HepG2 (cell line): ENCODE data around the gene AP3B1. TPM values are rescaled to one million over a fixed set of nuclear protein-coding genes. Genes with fewer than 3 reads are reported as not detected.

Experiments
- ERF ChIP-seq: IDR thresholded peaks from 2 replicates; pipeline ENCODE4 v1.6.1; 2018; ENCODE audit warnings: missing biosample characterization, missing genetic modification reagents
- HDAC1 ChIP-seq: sonication (generic); formaldehyde crosslinking; IDR thresholded peaks from 2 replicates; pipeline ENCODE4 v1.5.1; 2020; ENCODE audit warnings: mild to moderate bottlenecking, missing genetic modification reagents
- HNF4A ChIP-seq: sonication (generic); formaldehyde crosslinking; IDR thresholded peaks from 2 replicates; pipeline ENCODE4 v1.4.0; 2020; ENCODE audit warnings: missing genetic modification reagents
- NR2F2 ChIP-seq: IDR thresholded peaks from 2 replicates; pipeline ENCODE4 v1.6.1; 2012; ENCODE audit warnings: low read depth, inconsistent platforms, borderline replicate concordance
- PHF21A ChIP-seq: sonication (generic); formaldehyde crosslinking; IDR thresholded peaks from 2 replicates; pipeline ENCODE4 v1.5.0; 2020; ENCODE audit warnings: mild to moderate bottlenecking, missing genetic modification reagents
- PITX1 ChIP-seq: sonication (generic); formaldehyde crosslinking; IDR thresholded peaks from 2 replicates; pipeline ENCODE4 v1.5.1; 2020; ENCODE audit warnings: mild to moderate bottlenecking, missing genetic modification reagents
- RBFOX2 ChIP-seq: fragments of 200-400 bp; formaldehyde crosslinking; IDR thresholded peaks from 2 replicates; pipeline ENCODE4 v1.6.1; 2017; ENCODE audit warnings: low read depth, mild to moderate bottlenecking, low read length
- ZBTB20 ChIP-seq: sonication (generic); formaldehyde crosslinking; IDR thresholded peaks from 2 replicates; pipeline ENCODE4 v1.8.1; 2023; ENCODE audit warnings: missing genetic modification reagents, low read depth, mild to moderate bottlenecking, borderline replicate concordance
- ZNF124 ChIP-seq: sonication (generic); formaldehyde crosslinking; IDR thresholded peaks from 2 replicates; pipeline ENCODE4 v1.4.0; 2020; ENCODE audit warnings: missing genetic modification reagents
- ZNF543 ChIP-seq: sonication (generic); formaldehyde crosslinking; IDR thresholded peaks from 2 replicates; pipeline ENCODE4 v1.4.0; 2020; ENCODE audit warnings: mild to moderate bottlenecking, missing genetic modification reagents
- ZNF550 ChIP-seq: sonication (generic); formaldehyde crosslinking; IDR thresholded peaks from 2 replicates; pipeline ENCODE4 v1.4.0; 2020; ENCODE audit warnings: mild to moderate bottlenecking, missing genetic modification reagents, borderline replicate concordance
- polyA plus RNA-seq, 8 experiments: library from polyadenylated mRNA; depleted of rRNA in 3 of 8; stranded (reverse) in 7 of 8; unstranded in 1 of 8; fragments of >200 nt; fragmentation: Illumina TruSeq in 4 of 8; extraction: Trizol in 4 of 8; gene quantifications; 2 replicates each; pipeline versions ENCODE4 v1.2.1 to v1.2.3, GENCODE V29; 2011 to 2016; ENCODE audit warnings: low read depth in 4 of 8, missing spikeins in 1 of 8, mixed read lengths in 1 of 8; ENCODE audit not compliant: insufficient read depth in 1 of 8
- total RNA-seq, 5 experiments: library from RNA; depleted of rRNA; stranded (reverse); fragments of >200 nt; fragmentation: Illumina TruSeq; extraction: Trizol; gene quantifications; 2 replicates each; pipeline ENCODE4 v1.2.3, GENCODE V29; 2016; ENCODE audit warnings: low read depth in 1 of 5
- TF ChIP-seq, protein P1 (sequence below): sonication (generic); formaldehyde crosslinking; IDR thresholded peaks from 2 replicates; pipeline ENCODE4 v1.5.0; 2020; ENCODE audit warnings: missing genetic modification reagents
- TF ChIP-seq, protein P2 (sequence below), 2 experiments: fragments of 450-650 bp in 1 of 2; sonication (generic) in 1 of 2; formaldehyde crosslinking; IDR thresholded peaks; 2 replicates each; pipeline versions ENCODE4 v1.5.0 to v1.8.0; 2020 to 2022; ENCODE audit warnings: mild to moderate bottlenecking in 1 of 2, missing genetic modification reagents in 1 of 2
- TF ChIP-seq, protein P3 (sequence below): IDR thresholded peaks from 2 replicates; pipeline ENCODE4 v1.4.0; 2020; ENCODE audit warnings: mild to moderate bottlenecking, missing genetic modification reagents
- TF ChIP-seq, protein P4 (sequence below): IDR thresholded peaks from 2 replicates; pipeline ENCODE4 v1.6.1; 2016; ENCODE audit warnings: mild to moderate bottlenecking
- TF ChIP-seq, protein P5 (sequence below): sonication (generic); formaldehyde crosslinking; IDR thresholded peaks from 2 replicates; pipeline ENCODE4 v1.4.0; 2020; ENCODE audit warnings: missing genetic modification reagents
- TF ChIP-seq, protein P6 (sequence below): IDR thresholded peaks from 2 replicates; pipeline ENCODE4 v1.6.1; 2016; ENCODE audit warnings: missing genetic modification reagents, missing compliant biosample characterization

The AP3B1 gene
- total and polyA plus RNA-seq, 2 of the 13 experiments (the other 11 are each of a cell fraction or from before 2014, with no cell fraction given): 37.7 to 51.2 TPM

DNA sequence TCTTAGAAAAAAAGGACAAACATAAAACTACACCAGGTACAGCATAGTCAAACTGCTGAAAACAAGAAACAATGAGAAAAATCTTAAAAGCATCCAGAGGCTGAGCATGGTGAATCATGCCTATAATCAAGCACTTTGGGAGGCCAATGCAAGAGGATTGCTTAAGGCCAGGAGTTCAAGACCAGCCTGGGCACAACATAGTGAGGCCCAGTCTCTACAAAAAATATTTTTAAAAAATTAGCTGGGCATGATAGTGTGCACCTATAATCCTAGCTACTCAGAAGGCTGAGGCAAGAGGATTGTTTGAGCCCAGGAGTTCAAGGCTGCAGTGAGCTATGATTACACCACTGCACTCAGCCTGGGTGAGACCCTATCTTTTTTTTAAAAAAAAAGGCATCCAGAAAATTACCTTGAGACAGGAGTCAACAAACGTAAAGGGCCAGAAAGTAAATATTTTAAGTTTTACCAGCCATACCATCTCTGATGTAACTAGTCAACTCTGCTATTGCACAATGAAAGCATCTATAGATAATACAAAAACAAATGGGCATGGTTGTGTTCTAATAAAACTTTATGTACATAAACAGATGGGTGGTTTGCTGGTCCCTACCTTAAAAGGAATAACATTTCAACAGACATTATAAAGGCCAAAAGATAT, 19.8 kb downstream of the AP3B1 start (continued):
- TF ChIP-seq, protein P1, sequence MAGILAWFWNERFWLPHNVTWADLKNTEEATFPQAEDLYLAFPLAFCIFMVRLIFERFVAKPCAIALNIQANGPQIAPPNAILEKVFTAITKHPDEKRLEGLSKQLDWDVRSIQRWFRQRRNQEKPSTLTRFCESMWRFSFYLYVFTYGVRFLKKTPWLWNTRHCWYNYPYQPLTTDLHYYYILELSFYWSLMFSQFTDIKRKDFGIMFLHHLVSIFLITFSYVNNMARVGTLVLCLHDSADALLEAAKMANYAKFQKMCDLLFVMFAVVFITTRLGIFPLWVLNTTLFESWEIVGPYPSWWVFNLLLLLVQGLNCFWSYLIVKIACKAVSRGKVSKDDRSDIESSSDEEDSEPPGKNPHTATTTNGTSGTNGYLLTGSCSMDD: no peak
- no peak for TF ChIP-seq ERF (CRISPR knock-in tag)
- TF ChIP-seq, protein P2, sequence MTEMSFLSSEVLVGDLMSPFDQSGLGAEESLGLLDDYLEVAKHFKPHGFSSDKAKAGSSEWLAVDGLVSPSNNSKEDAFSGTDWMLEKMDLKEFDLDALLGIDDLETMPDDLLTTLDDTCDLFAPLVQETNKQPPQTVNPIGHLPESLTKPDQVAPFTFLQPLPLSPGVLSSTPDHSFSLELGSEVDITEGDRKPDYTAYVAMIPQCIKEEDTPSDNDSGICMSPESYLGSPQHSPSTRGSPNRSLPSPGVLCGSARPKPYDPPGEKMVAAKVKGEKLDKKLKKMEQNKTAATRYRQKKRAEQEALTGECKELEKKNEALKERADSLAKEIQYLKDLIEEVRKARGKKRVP (CRISPR knock-in tag; IDR thresholded peaks at IDR 0.05): peak in 1 of 2 experiments; percentile 95; a peak in 2 of 4 replicates
- TF ChIP-seq RBFOX2: no peak
- peak; percentile 33; the same call in 1 of the 2 replicates for TF ChIP-seq NR2F2
- TF ChIP-seq PHF21A (CRISPR knock-in tag): peak; percentile 73
- TF ChIP-seq, protein P3, sequence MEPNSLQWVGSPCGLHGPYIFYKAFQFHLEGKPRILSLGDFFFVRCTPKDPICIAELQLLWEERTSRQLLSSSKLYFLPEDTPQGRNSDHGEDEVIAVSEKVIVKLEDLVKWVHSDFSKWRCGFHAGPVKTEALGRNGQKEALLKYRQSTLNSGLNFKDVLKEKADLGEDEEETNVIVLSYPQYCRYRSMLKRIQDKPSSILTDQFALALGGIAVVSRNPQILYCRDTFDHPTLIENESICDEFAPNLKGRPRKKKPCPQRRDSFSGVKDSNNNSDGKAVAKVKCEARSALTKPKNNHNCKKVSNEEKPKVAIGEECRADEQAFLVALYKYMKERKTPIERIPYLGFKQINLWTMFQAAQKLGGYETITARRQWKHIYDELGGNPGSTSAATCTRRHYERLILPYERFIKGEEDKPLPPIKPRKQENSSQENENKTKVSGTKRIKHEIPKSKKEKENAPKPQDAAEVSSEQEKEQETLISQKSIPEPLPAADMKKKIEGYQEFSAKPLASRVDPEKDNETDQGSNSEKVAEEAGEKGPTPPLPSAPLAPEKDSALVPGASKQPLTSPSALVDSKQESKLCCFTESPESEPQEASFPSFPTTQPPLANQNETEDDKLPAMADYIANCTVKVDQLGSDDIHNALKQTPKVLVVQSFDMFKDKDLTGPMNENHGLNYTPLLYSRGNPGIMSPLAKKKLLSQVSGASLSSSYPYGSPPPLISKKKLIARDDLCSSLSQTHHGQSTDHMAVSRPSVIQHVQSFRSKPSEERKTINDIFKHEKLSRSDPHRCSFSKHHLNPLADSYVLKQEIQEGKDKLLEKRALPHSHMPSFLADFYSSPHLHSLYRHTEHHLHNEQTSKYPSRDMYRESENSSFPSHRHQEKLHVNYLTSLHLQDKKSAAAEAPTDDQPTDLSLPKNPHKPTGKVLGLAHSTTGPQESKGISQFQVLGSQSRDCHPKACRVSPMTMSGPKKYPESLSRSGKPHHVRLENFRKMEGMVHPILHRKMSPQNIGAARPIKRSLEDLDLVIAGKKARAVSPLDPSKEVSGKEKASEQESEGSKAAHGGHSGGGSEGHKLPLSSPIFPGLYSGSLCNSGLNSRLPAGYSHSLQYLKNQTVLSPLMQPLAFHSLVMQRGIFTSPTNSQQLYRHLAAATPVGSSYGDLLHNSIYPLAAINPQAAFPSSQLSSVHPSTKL: peak; percentile 92
- TF ChIP-seq, protein P4, sequence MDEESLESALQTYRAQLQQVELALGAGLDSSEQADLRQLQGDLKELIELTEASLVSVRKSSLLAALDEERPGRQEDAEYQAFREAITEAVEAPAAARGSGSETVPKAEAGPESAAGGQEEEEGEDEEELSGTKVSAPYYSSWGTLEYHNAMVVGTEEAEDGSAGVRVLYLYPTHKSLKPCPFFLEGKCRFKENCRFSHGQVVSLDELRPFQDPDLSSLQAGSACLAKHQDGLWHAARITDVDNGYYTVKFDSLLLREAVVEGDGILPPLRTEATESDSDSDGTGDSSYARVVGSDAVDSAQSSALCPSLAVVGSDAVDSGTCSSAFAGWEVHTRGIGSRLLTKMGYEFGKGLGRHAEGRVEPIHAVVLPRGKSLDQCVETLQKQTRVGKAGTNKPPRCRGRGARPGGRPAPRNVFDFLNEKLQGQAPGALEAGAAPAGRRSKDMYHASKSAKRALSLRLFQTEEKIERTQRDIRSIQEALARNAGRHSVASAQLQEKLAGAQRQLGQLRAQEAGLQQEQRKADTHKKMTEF: peak; percentile 70
- TF ChIP-seq, protein P5, sequence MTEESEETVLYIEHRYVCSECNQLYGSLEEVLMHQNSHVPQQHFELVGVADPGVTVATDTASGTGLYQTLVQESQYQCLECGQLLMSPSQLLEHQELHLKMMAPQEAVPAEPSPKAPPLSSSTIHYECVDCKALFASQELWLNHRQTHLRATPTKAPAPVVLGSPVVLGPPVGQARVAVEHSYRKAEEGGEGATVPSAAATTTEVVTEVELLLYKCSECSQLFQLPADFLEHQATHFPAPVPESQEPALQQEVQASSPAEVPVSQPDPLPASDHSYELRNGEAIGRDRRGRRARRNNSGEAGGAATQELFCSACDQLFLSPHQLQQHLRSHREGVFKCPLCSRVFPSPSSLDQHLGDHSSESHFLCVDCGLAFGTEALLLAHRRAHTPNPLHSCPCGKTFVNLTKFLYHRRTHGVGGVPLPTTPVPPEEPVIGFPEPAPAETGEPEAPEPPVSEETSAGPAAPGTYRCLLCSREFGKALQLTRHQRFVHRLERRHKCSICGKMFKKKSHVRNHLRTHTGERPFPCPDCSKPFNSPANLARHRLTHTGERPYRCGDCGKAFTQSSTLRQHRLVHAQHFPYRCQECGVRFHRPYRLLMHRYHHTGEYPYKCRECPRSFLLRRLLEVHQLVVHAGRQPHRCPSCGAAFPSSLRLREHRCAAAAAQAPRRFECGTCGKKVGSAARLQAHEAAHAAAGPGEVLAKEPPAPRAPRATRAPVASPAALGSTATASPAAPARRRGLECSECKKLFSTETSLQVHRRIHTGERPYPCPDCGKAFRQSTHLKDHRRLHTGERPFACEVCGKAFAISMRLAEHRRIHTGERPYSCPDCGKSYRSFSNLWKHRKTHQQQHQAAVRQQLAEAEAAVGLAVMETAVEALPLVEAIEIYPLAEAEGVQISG (CRISPR knock-in tag): peak; percentile 45; the same call in 1 of the 2 replicates
- no peak for TF ChIP-seq ZNF550 (CRISPR knock-in tag)
- TF ChIP-seq ZNF124 (CRISPR knock-in tag): 0 out of 2 replicates have a peak, but pooled peaks have one; percentile 35
- peak; percentile 100 for TF ChIP-seq ZBTB20 (CRISPR knock-in tag)
- peak; percentile 80 for TF ChIP-seq PITX1 (CRISPR knock-in tag)
- TF ChIP-seq ZNF543 (CRISPR knock-in tag): 0 out of 2 replicates have a peak, but pooled peaks have one; percentile 63
- TF ChIP-seq HNF4A (CRISPR knock-in tag): peak; percentile 86
- TF ChIP-seq, protein P6, sequence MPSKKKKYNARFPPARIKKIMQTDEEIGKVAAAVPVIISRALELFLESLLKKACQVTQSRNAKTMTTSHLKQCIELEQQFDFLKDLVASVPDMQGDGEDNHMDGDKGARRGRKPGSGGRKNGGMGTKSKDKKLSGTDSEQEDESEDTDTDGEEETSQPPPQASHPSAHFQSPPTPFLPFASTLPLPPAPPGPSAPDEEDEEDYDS (CRISPR knock-in tag): no peak
- TF ChIP-seq HDAC1: peak; percentile 66
